Large intestine (tissue), 1 donor: ENCODE data around the gene CXCR1. TPM values are rescaled to one million over a fixed set of nuclear protein-coding genes. Genes with fewer than 3 reads are reported as not detected.

ENCODE experiments used
- polyA plus RNA-seq: library from polyadenylated mRNA; unstranded; fragments of 120-200 nt; gene quantifications from one replicate; pipeline ENCODE4 v1.2.1, GENCODE V29; 2013

CXCR1 gene
- polyA plus RNA-seq, 1 donor: 0.01 TPM

Other genes with a start within 250 kb of the CXCR1 start
- 26.8 TPM for gene TNS1, start 164.0 kb downstream of the CXCR1 start, polyA plus RNA-seq
- 0.69 TPM for gene RUFY4, start 97.7 kb downstream of the CXCR1 start, polyA plus RNA-seq
- 0.12 TPM for gene CXCR2, start 40.9 kb downstream of the CXCR1 start, polyA plus RNA-seq
- 269 TPM for gene ARPC2, start 50.2 kb upstream of the CXCR1 start, polyA plus RNA-seq
- 3.9 TPM for gene GPBAR1, start 94.1 kb upstream of the CXCR1 start, polyA plus RNA-seq
- 105 TPM for gene AAMP, start 103.2 kb upstream of the CXCR1 start, polyA plus RNA-seq
- 103 TPM for gene PNKD, start 103.6 kb upstream of the CXCR1 start, polyA plus RNA-seq
- gene TMBIM1, start 125.5 kb upstream of the CXCR1 start, polyA plus RNA-seq: 236 TPM
- 0.12 TPM for gene CATIP, start 189.9 kb upstream of the CXCR1 start, polyA plus RNA-seq
- gene SLC11A1, start 215.3 kb upstream of the CXCR1 start, polyA plus RNA-seq: 0.84 TPM
- 177 TPM for gene CTDSP1, start 232.9 kb upstream of the CXCR1 start, polyA plus RNA-seq